Measurements from ENCODE around the gene KRTAP2-3. TPM values are rescaled to one million over a fixed set of nuclear protein-coding genes. Genes with fewer than 3 reads are reported as not detected.

Gene KRTAP2-3
- total RNA-seq, 1 experiment from 2014 or later, result 6.3 TPM

DNA sequence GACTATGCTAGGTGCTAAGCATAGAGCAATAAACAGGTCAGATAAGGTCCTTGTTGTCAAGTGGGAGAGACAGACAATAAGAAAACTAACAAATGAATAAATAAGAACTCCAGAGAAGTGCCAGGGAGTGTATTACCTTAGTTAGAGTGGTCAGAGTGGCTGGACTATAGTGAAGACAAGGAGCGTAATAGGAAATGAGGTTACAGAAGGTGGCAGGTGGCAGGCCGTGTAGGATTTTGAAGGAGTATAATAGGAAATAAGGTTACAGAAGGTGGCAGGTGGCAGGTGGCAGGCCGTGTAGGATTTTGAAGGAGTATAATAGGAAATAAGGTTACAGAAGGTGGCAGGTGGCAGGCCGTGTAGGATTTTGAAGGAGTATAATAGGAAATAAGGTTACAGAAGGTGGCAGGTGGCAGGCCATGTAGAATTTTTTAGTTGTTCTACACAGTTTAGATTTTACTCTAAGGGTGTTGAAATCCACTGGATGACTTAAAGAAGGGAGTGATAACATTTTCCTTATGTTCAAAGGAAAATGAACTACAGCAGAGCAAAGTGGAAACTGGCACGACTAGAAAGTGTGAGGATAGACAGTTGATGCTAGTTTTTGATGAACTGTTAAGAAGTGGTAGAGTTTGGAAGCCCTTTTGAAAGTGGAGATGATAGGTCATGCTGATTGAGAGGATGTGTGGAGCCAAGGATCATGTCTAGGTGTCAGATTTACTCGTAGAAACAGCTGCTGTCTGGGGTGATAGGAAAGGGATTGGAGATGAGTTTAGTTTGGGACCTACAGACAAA is 47.4 kb downstream of the KRTAP2-3 start:
- Histone ChIP-seq H3K4me3 (replicated peaks in 1 of 2; ENCODE audit: low read depth in 1 of 2, low read length in 2 of 2) (no peak overlapping the region), H3K4me1 (ENCODE audit: control insufficient read depth in 1 of 2, insufficient read depth in 2 of 2, low read length in 2 of 2) (peaks cover 0 to 6% of the 10 kb centered on the region in 2 experiments; a peak in 1 of 4 replicates), H3K36me3 (ENCODE audit: control insufficient read depth in 1 of 2, insufficient read depth in 2 of 2, low read length in 2 of 2) (no peaks in the 10 kb centered on the region), H3K4me2 (ENCODE audit: low read length) (no peak overlapping the region), H3K79me2 (ENCODE audit: insufficient read depth, low read length) (no peaks in the 10 kb centered on the region), H2AFZ (ENCODE audit: low read depth, low read length, poor library complexity, severe bottlenecking) (no peak overlapping the region), H3K9me3 (ENCODE audit: control insufficient read depth in 1 of 2, insufficient read depth in 1 of 2, low read depth in 1 of 2, low read length in 2 of 2) (no peaks in the 10 kb centered on the region), H3K9ac (ENCODE audit: low read length) (no peak overlapping the region), H3K27me3 (ENCODE audit: insufficient read depth, low read length) (no peaks in the 10 kb centered on the region), H4K20me1 (ENCODE audit: insufficient read depth) (no peaks in the 10 kb centered on the region), H3K9me2 (ENCODE audit: insufficient read depth) (no peaks in the 10 kb centered on the region), H3K27ac (ENCODE audit: low read depth, low read length) (no peak overlapping the region)
- DNase-seq (ENCODE audit: low read depth, low spot score), result no peak
- POLR2A ChIA-PET, result no interaction called here
- BruUV-seq (replicated peaks), result no TSS peak
- ATAC-seq, result no peak
- RAD21 ChIA-PET (ENCODE audit: low non-redundant PET in 1 of 2, low total read pairs in 2 of 2, uncharacterized antibody in 2 of 2, unreplicated experiment in 2 of 2), result no interaction called here
- no peak for TF ChIP-seq TCF7L2 (IDR thresholded peaks at IDR 0.05; ENCODE audit: borderline replicate concordance, extremely low read depth, insufficient read depth, insufficient read length)
- no peak for TF ChIP-seq EZH2 (IDR thresholded peaks at IDR 0.05)
- no peak for TF ChIP-seq RAD21 (IDR thresholded peaks at IDR 0.05; ENCODE audit: low read depth)
- TF ChIP-seq, protein P1, sequence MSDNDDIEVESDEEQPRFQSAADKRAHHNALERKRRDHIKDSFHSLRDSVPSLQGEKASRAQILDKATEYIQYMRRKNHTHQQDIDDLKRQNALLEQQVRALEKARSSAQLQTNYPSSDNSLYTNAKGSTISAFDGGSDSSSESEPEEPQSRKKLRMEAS (IDR thresholded peaks at IDR 0.05), result no peak
- TF ChIP-seq SP1 (IDR thresholded peaks at IDR 0.05; ENCODE audit: low read depth), result no peak
- TF ChIP-seq POLR2AphosphoS5 (IDR thresholded peaks at IDR 0.05; ENCODE audit: low read depth, low read length), result no peak
- CTCF ChIA-PET, result no interaction called here
- intact Hi-C loops (cut with micrococcal nuclease), result no loop called here

GRCh38 chr17:41010441-41010840 is 49.5 kb downstream of the KRTAP2-3 start:
- CTCF ChIA-PET, result no interaction called here
- Histone ChIP-seq H3K4me2 (ENCODE audit: low read length) (no peak overlapping the region), H3K27ac (ENCODE audit: low read depth, low read length) (no peak overlapping the region), H3K36me3 (ENCODE audit: control insufficient read depth in 1 of 2, insufficient read depth in 2 of 2, low read length in 2 of 2) (no peaks in the 10 kb centered on the region), H3K27me3 (ENCODE audit: insufficient read depth, low read length) (no peaks in the 10 kb centered on the region), H3K9me3 (ENCODE audit: control insufficient read depth in 1 of 2, insufficient read depth in 1 of 2, low read depth in 1 of 2, low read length in 2 of 2) (no peaks in the 10 kb centered on the region), H4K20me1 (ENCODE audit: insufficient read depth) (no peaks in the 10 kb centered on the region), H3K9ac (ENCODE audit: low read length) (no peak overlapping the region), H3K4me3 (replicated peaks in 1 of 2; ENCODE audit: low read depth in 1 of 2, low read length in 2 of 2) (no peak overlapping the region), H3K9me2 (ENCODE audit: insufficient read depth) (no peaks in the 10 kb centered on the region), H2AFZ (ENCODE audit: low read depth, low read length, poor library complexity, severe bottlenecking) (no peak overlapping the region), H3K4me1 (ENCODE audit: control insufficient read depth in 1 of 2, insufficient read depth in 2 of 2, low read length in 2 of 2) (peaks cover 0 to 6% of the 10 kb centered on the region in 2 experiments; a peak in 1 of 4 replicates), H3K79me2 (ENCODE audit: insufficient read depth, low read length) (no peaks in the 10 kb centered on the region)
- intact Hi-C loops (cut with micrococcal nuclease), result no loop called here
- BruUV-seq (replicated peaks), result no TSS peak
- no peak for DNase-seq (ENCODE audit: low read depth, low spot score)
- no peak for ATAC-seq
- POLR2A ChIA-PET, result no interaction called here
- RAD21 ChIA-PET (ENCODE audit: low non-redundant PET in 1 of 2, low total read pairs in 2 of 2, uncharacterized antibody in 2 of 2, unreplicated experiment in 2 of 2), result no interaction called here
- TF ChIP-seq CTCF (IDR thresholded peaks at IDR 0.05 in 2 of 3, conservative IDR thresholded peaks at IDR 0.05 in 1 of 3; ENCODE audit: borderline replicate concordance in 1 of 3, insufficient read depth in 1 of 3, low read depth in 2 of 3, low read length in 2 of 3) (no peak), EZH2 (IDR thresholded peaks at IDR 0.05) (no peak), JUND (IDR thresholded peaks at IDR 0.05) (no peak), SRF (IDR thresholded peaks at IDR 0.05; ENCODE audit: low read depth) (no peak), ELF1 (IDR thresholded peaks at IDR 0.05; ENCODE audit: borderline replicate concordance, low read depth) (no peak), CBX3 (IDR thresholded peaks at IDR 0.05; ENCODE audit: low read depth) (no peak), EZH2phosphoT487 (IDR thresholded peaks at IDR 0.05; ENCODE audit: borderline replicate concordance) (no peak), SIN3A (IDR thresholded peaks at IDR 0.05; ENCODE audit: low read depth) (no peak), POLR2A (IDR thresholded peaks at IDR 0.05; ENCODE audit: borderline replicate concordance, extremely low read depth, insufficient read depth, insufficient read length) (no peak)
- TF ChIP-seq, protein P1 (IDR thresholded peaks at IDR 0.05), result no peak
- TF ChIP-seq, protein P2, sequence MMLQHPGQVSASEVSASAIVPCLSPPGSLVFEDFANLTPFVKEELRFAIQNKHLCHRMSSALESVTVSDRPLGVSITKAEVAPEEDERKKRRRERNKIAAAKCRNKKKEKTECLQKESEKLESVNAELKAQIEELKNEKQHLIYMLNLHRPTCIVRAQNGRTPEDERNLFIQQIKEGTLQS (IDR thresholded peaks at IDR 0.05), result no peak

Measured in HCT116 (cell line).